ENCODE measurements around the gene HENMT1.
"Not testable (repeated sequence)": the region's sequence is repeated elsewhere in the genome, so short reads cannot be mapped to it uniquely, and the experiment has no call there.

Gene HENMT1

DNA sequence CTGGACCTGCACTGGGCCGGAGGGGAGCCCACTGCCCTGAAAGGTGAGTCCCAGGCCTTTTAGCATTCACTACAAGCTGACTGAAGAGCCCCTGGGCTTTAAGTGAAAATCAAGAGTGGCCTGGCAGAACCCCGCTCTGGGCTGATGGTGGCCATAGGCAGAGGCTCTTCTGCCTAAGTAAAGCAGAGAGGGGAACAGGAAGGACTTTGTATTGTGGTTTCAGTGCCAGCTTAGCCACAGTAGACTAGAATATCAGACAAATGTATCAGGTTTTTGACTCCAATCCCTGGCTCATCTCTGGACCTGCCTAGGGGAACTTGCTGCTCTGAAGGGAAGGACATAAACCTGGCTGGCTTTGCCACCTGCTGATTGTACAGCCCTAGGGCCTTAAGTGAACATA, 10.2 kb upstream of the HENMT1 start:
- DNase-seq = no peak

GRCh38 chr1:108670131-108670773, 9.4 kb upstream of the HENMT1 start:
- no peak for DNase-seq

GRCh38 chr1:108669679-108670078, 8.8 kb upstream of the HENMT1 start:
- no peak for DNase-seq

GRCh38 chr1:108668777-108669176, 7.9 kb upstream of the HENMT1 start:
- DNase-seq = no peak

DNA sequence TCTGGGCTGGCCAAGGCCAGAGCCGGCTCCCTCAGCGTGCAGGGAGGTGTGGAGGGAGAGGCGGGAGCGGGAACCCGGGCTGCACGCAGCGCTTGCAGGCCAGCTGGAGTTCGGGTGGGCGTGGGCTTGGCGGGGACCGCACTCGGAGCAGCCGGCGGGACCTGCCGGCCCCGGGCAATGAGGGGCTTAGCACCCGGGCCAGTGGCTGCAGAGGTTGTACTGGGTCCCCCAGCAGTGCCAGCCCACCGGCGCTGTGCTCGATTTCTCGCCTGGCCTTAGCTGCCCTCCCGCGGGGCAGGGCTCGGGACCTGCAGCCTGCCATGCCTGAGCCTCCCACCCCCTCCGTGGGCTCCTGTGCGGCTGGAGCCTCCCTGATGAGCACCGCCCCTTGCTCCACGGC, 6.5 kb upstream of the HENMT1 start:
- DNase-seq = not testable (repeated sequence)

GRCh38 chr1:108665771-108666170, 4.9 kb upstream of the HENMT1 start:
- DNase-seq = no peak

DNA sequence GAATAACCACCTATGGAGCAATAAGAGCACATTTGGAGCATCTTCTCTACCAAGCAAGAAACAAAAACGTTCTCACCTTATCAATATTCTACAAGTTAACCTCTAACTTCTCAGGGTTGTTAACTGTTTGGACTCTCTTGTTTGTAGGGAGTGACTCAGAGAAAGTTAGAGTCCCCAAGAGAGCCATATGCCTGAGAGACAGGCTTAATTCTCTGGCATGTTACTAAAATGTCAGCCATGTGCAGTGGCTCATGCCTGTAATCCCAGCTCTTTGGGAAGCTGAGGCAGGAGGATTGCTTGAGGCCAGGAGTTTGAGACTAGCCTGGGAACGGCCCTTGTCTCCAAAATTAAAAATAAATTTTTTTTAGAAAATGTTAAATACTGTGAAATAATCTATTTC, 4.2 kb upstream of the HENMT1 start:
- DNase-seq = no peak

DNA sequence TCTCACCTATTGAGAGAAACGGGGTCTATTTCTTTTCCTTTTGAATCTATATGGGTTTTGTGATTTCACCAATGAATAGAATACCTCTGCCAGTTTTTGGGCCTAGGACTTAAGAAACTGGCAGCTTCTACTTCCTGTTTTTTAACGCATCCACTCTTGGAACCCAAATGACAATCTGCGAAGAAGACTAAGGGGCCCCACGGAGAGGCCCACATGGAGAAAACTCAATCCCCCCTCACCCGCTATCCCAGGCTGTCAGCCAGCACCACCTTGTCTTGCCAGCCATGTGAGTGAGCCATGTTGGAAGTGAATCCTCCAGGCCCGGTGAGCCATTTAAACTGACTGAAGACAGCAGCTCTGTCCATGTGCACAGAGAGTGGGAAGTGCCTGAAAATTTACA, 3.6 kb upstream of the HENMT1 start:
- DNase-seq = peak in 2 of 14 donors; percentile 4 to 48

GRCh38 chr1:108663074-108663473, 2.2 kb upstream of the HENMT1 start:
- peak in 1 of 14 donors; percentile 96 for DNase-seq

- DNase-seq = no peak
Observed at GRCh38 chr1:108657356-108658080, 3.4 kb downstream of the HENMT1 start.

DNA sequence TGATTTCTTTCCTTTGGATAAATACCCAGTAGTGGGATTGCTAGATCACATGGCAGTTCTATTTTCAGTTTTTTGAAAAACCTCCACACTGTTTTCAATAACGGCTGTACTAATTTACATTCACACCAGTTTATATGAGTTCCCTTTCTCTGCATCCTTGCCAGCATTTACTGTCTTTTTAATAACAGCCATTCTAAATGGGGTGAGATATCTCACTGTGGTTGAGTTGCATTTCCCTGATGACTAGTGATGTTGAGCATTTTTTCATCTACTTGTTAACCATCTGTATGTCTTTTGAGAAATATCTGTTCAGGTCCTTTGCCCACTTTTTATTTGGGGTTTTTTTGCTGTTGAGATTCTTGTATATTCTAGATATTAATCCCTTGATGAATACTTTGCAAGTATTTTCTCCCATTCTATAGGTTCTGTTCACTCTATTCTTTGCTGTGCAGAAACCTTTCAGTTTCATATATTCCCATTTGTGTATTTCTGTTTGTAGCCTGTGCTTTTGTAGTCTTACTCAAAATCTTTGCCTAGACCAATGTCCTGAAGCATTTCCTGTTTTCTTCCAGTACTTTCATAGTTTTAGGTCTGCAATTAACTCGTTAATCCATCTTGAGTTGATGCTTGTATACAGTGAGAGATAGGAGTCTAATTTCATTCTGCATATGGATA, 7.3 kb downstream of the HENMT1 start:
- DNase-seq = no peak

GRCh38 chr1:108646648-108647269, 14.1 kb downstream of the HENMT1 start:
- peak in 11 of 14 donors; percentile 6 to 74 (median 53) for DNase-seq

- DNase-seq = peak in 1 of 14 donors; percentile 57
Observed at GRCh38 chr1:108646265-108646647, 14.6 kb downstream of the HENMT1 start.

- peak in 1 of 14 donors; percentile 2 for DNase-seq
Observed at GRCh38 chr1:108645564-108646184, 15.2 kb downstream of the HENMT1 start.

- no peak for DNase-seq
Observed at GRCh38 chr1:108644984-108645383, 15.9 kb downstream of the HENMT1 start.

DNA sequence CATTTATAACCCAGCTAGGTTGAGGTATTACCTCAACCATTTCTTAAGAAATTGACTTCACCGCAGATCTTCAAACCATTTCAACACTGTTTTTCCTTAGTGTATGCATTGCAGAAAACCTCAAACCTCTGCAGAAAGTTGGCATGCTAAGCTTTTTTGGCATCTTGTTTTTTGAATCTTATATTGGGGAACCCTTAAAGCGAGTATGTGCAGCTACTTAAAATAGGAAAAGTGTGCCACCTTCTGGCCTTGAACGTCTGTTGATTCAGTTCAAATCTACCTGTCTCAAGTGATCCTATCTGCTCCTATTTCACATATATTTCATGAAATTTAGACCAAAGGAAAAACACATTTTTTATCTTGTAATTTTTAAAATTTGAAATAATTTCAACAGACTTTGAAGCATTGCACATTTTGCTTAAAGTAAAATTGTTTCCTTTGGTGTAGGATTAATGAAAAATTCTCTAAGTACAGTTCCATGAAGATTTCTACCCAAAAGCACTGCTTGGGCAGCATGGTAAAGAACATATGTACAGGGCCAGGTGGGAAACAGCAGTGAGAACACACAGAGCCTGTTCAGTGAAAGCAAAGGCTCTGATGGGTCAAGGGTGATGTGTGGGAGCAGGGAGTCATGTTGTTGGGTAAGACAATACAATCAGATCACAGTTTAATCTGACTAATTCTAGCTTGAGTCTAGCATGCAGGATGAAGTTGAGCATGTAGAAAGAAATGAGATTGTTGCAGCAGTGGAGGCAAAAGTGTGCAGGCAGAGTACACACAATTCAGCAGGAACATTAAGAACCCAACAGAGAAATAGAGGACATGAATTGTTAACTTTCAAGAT, 17.2 kb downstream of the HENMT1 start:
- DNase-seq = peak in 4 of 14 donors; percentile 1 to 60 (median 4)

GRCh38 chr1:108640863-108641262, 20.0 kb downstream of the HENMT1 start:
- DNase-seq = not testable (repeated sequence)

GRCh38 chr1:108639899-108640560, 20.9 kb downstream of the HENMT1 start:
- no peak for DNase-seq

DNA sequence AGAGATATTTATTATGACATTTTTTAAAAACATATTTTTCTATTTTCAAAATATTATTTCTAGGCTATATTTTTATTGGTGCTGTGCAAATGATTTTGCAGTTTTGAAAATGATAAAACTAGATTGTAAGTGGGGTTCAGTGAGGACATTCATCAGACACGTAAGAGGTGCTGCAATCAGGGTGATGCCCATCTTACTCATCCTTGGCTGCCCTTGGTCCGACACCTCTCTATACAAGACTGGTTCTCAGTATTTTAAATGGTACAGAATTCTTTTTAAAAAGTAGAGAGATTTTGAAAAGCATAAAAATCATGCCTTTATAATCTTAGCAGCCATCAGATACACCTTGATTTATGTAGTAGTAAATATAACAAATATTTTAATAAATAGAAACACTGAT, 24.0 kb downstream of the HENMT1 start:
- DNase-seq = no peak

- DNase-seq = no peak
Observed at GRCh38 chr1:108634521-108634920, 26.4 kb downstream of the HENMT1 start.

GRCh38 chr1:108628665-108629064, 32.2 kb downstream of the HENMT1 start:
- DNase-seq = no peak
